Measurements from ENCODE around the gene NRN1. TPM values are rescaled to one million over a fixed set of nuclear protein-coding genes. Genes with fewer than 3 reads are reported as not detected.

Gene NRN1
- total RNA-seq, 3 donors from 2014 or later: 8.9 to 81.4 (median 24.6) TPM

DNA sequence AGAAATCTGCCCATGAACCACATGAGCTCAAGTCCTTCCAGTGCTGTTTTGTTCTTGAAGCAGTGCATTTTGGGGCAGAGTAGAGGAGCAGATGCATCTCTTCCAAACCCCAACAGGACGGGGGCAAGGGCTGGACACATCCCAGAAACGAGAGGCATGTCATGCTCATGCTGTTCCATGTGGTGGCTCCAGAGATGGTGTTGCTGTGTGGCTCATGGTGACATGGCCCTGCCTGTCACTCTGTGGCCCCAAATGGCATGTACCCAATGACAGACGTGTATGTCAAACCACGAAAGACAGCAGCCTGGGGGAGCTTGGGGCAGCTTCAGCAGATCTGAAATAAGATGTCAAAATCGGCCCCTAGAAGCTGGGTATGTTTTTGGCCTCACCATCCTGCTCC lies 46.3 kb downstream of the NRN1 start:
- TF ChIP-seq, protein P1, sequence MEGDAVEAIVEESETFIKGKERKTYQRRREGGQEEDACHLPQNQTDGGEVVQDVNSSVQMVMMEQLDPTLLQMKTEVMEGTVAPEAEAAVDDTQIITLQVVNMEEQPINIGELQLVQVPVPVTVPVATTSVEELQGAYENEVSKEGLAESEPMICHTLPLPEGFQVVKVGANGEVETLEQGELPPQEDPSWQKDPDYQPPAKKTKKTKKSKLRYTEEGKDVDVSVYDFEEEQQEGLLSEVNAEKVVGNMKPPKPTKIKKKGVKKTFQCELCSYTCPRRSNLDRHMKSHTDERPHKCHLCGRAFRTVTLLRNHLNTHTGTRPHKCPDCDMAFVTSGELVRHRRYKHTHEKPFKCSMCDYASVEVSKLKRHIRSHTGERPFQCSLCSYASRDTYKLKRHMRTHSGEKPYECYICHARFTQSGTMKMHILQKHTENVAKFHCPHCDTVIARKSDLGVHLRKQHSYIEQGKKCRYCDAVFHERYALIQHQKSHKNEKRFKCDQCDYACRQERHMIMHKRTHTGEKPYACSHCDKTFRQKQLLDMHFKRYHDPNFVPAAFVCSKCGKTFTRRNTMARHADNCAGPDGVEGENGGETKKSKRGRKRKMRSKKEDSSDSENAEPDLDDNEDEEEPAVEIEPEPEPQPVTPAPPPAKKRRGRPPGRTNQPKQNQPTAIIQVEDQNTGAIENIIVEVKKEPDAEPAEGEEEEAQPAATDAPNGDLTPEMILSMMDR (IDR thresholded peaks at IDR 0.05): no peak
- TF ChIP-seq POLR2AphosphoS5 (IDR thresholded peaks at IDR 0.05): no peak
- no peak for TF ChIP-seq POLR2A (IDR thresholded peaks at IDR 0.05)
- intact Hi-C loops (cut with DNase I; ENCODE audit: low total_unique reads): no loop called here
- no peak for DNase-seq (ENCODE audit: low spot score in 2 of 2)
- Histone ChIP-seq H3K27me3 (no peaks in the 10 kb centered on the region), H3K27ac (no peak overlapping the region), H3K9me3 (no peaks in the 10 kb centered on the region), H3K4me3 (no peak overlapping the region), H3K4me1 (no peaks in the 10 kb centered on the region), H3K36me3 (no peaks in the 10 kb centered on the region)

DNA sequence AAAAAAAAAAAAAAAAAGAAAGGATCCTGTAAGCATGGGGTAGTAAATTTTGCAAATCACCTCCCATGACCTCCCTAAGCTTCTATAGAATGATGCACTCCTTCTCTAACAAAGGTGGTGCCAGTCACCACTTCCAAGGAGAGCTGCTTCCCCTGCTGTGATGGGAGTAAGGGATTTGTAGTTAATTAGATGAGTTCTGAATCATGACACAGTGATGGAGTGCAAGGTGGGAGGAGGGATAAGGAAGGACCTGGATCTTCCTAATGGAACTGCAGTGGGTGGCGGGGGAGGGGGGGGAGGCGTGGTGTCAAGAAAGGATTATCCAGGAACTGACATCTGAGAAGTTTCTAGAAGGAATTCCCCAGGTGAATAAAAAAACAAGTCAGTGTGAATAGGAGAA lies 47.8 kb downstream of the NRN1 start:
- H3K27me3 ChIP-seq: no peaks in the 10 kb centered on the region
- intact Hi-C loops (cut with DNase I; ENCODE audit: low total_unique reads): loop anchor here (5.0 kb wide), 1 partner anchor 608 kb away; no protein-coding TSS in a partner anchor

DNA sequence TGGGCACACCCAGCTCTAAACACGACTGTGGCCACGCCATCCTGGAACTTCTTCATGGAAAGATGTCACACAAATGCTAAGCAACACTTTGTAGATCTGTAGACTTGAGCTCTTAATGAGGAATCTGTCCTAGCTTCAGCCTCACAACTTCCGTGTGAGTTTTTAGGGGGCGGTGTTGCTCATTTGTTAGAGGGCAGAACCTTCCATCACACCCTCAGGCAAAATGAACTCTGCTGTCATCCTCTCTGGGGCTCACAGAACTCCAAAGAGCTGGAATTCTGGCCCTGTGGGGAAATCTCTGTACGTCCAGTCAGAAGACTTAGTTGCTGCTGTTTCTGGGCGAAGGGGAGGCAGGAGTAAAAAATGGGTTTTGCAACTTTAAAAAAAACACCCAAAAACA lies 49.8 kb downstream of the NRN1 start:
- Histone ChIP-seq H3K36me3 (no peaks in the 10 kb centered on the region), H3K27me3 (no peaks in the 10 kb centered on the region), H3K4me3 (no peak overlapping the region), H3K9me3 (no peaks in the 10 kb centered on the region), H3K27ac (no peak overlapping the region), H3K4me1 (no peaks in the 10 kb centered on the region)
- TF ChIP-seq POLR2A (IDR thresholded peaks at IDR 0.05) (no peak), POLR2AphosphoS5 (IDR thresholded peaks at IDR 0.05) (no peak)
- TF ChIP-seq, protein P1 (IDR thresholded peaks at IDR 0.05): no peak
- no peak for DNase-seq (ENCODE audit: low spot score in 2 of 2)
- intact Hi-C loops (cut with DNase I; ENCODE audit: low total_unique reads): loop anchor here (5.0 kb wide), 1 partner anchor 610 kb away; no protein-coding TSS in a partner anchor

More for the DNA sequence above, 47.8 kb downstream of the NRN1 start:
- Histone ChIP-seq H3K27ac (no peak overlapping the region), H3K36me3 (no peaks in the 10 kb centered on the region), H3K4me3 (no peak overlapping the region), H3K9me3 (no peaks in the 10 kb centered on the region), H3K4me1 (no peaks in the 10 kb centered on the region)
- no peak for DNase-seq (ENCODE audit: low spot score in 2 of 2)
- TF ChIP-seq POLR2AphosphoS5 (IDR thresholded peaks at IDR 0.05): no peak

DNA sequence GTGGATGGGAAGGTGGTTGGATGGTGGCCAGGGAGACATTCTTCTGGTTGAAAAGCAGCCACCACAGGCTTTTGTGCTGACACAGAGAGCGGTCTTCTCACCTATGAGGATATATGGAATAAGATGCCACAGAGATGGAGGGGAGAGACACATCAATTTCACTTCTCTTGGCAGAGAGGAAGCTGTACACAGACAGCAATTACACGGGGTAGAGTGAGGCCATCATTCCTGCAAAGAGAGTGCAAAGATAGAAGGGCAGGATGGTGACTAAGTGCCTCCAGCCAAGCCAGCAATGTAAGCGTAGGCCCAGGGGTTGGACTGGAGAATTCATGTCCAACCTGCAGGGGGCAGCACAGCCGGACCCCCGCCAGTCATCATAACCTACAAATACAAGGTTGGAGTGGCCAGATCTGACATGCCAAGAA lies 56.4 kb downstream of the NRN1 start:
- Histone ChIP-seq H3K27ac (no peak overlapping the region), H3K4me1 (no peaks in the 10 kb centered on the region), H3K27me3 (no peaks in the 10 kb centered on the region), H3K4me3 (no peak overlapping the region), H3K36me3 (no peaks in the 10 kb centered on the region), H3K9me3 (no peaks in the 10 kb centered on the region)
- intact Hi-C loops (cut with DNase I; ENCODE audit: low total_unique reads): no loop called here
- DNase-seq (ENCODE audit: low spot score in 2 of 2): no peak
- TF ChIP-seq, protein P1 (IDR thresholded peaks at IDR 0.05): no peak
- TF ChIP-seq POLR2A (IDR thresholded peaks at IDR 0.05) (no peak), POLR2AphosphoS5 (IDR thresholded peaks at IDR 0.05) (no peak)
